ENCODE results near the gene ITGA1. TPM values are rescaled to one million over a fixed set of nuclear protein-coding genes. Genes with fewer than 3 reads are reported as not detected.

Gene ITGA1
- total RNA-seq, 1 donor from 2014 or later = 3.0 TPM

DNA sequence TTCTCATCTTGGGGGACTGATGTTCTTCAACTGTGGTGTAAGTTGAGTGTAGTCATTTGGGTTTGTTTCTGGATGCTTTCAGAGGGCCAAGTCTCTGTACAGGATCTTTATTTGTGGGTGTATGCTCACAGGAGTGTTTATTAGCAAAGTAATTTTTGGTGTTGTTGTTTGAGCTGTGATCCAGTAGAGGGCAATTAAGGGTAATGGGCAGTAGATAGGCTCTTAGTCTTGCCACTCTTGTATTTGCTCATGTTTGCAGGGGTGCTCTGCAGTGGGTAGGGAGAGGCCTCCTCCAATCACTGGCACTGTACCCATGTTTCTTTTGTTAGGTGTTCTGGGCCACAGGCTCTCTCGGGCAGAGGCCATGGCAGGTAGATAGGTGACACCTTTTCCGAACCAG lies 155.6 kb downstream of the ITGA1 start:
- no peaks in the 10 kb centered on the region for H3K9me3 Mint-ChIP-seq
- no peaks in the 10 kb centered on the region for H3K4me1 Mint-ChIP-seq
- TF ChIP-seq, protein P1, sequence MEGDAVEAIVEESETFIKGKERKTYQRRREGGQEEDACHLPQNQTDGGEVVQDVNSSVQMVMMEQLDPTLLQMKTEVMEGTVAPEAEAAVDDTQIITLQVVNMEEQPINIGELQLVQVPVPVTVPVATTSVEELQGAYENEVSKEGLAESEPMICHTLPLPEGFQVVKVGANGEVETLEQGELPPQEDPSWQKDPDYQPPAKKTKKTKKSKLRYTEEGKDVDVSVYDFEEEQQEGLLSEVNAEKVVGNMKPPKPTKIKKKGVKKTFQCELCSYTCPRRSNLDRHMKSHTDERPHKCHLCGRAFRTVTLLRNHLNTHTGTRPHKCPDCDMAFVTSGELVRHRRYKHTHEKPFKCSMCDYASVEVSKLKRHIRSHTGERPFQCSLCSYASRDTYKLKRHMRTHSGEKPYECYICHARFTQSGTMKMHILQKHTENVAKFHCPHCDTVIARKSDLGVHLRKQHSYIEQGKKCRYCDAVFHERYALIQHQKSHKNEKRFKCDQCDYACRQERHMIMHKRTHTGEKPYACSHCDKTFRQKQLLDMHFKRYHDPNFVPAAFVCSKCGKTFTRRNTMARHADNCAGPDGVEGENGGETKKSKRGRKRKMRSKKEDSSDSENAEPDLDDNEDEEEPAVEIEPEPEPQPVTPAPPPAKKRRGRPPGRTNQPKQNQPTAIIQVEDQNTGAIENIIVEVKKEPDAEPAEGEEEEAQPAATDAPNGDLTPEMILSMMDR (conservative IDR thresholded peaks at IDR 0.05) = no peak
- no peaks in the 10 kb centered on the region for H3K36me3 Mint-ChIP-seq (ENCODE audit: low read depth)
- DNase-seq (ENCODE audit: low read depth, low spot score) = no peak
- no peak overlapping the region for H3K4me3 Mint-ChIP-seq
- H3K27ac Mint-ChIP-seq (ENCODE audit: unreplicated experiment) = no peak overlapping the region
- no peaks in the 10 kb centered on the region for H3K27me3 Mint-ChIP-seq (ENCODE audit: low read depth)

DNA sequence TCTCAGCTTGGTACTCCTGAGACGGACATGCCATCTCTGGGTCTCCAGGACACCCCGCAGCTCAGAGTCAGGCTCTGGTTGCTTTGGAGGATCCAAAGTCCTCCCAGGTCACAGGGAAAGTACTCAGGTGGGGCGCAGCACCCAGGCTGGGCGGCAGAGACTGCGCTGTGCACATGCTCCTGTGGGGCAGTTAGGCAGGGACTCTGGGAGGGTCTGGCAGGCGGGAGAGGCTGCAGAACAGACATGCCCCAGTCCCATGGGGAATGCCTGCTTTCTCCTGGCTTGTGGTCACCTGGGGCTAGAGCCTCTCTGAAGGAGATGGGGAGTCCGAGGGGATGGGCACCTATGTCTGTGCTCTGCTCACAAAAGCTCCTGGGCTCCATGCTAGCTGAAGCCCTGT lies 156.1 kb downstream of the ITGA1 start:
- Mint-ChIP-seq H3K27ac (ENCODE audit: unreplicated experiment) (no peak overlapping the region), H3K4me3 (no peak overlapping the region), H3K4me1 (no peaks in the 10 kb centered on the region), H3K36me3 (ENCODE audit: low read depth) (no peaks in the 10 kb centered on the region), H3K27me3 (ENCODE audit: low read depth) (no peaks in the 10 kb centered on the region), H3K9me3 (no peaks in the 10 kb centered on the region)
- no peak for DNase-seq (ENCODE audit: low read depth, low spot score)
- TF ChIP-seq, protein P1 (conservative IDR thresholded peaks at IDR 0.05) = no peak

DNA sequence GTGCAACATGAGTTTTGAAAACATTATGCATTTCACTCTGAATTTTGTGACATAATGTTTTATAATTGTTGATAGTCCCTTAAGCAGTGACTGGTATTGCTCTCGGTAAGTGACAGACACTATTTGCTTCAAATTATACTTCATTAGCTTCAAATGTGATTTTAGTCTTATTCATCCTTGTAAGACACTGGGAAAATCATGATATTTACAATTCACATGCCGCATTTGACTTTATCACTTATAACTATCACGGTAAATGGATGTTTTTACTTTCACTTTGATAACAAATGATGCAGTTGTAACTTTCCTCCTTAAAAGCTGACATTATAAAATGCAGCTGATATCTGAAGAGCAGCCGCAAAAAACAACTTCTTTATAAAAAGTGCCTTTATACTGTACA lies 157.3 kb downstream of the ITGA1 start:
- no peaks in the 10 kb centered on the region for H3K36me3 Mint-ChIP-seq (ENCODE audit: low read depth)
- H3K27me3 Mint-ChIP-seq (ENCODE audit: low read depth) = no peaks in the 10 kb centered on the region
- H3K27ac Mint-ChIP-seq (ENCODE audit: unreplicated experiment) = no peak overlapping the region
- no peak overlapping the region for H3K4me3 Mint-ChIP-seq
- H3K9me3 Mint-ChIP-seq = no peaks in the 10 kb centered on the region
- DNase-seq (ENCODE audit: low read depth, low spot score) = no peak
- TF ChIP-seq, protein P1 (conservative IDR thresholded peaks at IDR 0.05) = no peak
- H3K4me1 Mint-ChIP-seq = no peaks in the 10 kb centered on the region

DNA sequence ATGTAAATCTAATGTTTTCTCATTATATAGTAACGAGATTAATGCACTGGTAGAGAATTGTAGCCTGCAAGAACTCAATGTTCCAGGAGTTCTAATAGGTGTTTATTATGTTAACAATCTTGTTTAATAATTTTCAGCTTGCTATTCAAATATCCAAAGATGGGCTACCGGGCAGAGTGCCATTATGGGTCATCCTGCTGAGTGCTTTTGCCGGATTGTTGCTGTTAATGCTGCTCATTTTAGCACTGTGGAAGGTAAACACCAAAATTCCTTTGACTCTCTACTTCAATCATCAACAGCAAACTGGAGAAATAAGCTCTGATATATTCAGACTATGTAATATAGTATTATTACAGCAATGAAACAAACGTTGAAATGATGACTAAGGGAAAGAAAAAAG lies 159.5 kb downstream of the ITGA1 start:
- H3K4me1 Mint-ChIP-seq = no peaks in the 10 kb centered on the region
- no peaks in the 10 kb centered on the region for H3K36me3 Mint-ChIP-seq (ENCODE audit: low read depth)

DNA sequence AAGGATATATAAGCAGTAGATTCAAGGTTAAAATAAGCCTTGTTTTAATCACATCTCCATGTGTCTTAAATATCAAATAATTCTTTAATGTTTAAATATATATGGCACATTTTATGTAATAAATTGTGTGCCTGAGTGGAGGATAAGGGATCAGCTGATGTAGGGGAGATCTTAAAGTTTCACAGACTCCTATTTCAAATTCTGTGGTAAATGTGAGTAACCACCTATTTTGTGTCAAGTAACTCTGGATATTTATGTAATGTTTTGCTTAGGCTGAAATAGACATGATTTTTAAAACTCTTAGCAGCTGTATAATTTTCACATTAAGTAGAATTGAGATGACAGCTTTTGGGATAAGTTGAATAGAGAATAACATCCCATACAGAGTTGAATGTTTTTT lies 160.1 kb downstream of the ITGA1 start:
- no peaks in the 10 kb centered on the region for H3K27me3 Mint-ChIP-seq (ENCODE audit: low read depth)
- H3K9me3 Mint-ChIP-seq = no peaks in the 10 kb centered on the region

More for the DNA sequence above, 159.5 kb downstream of the ITGA1 start:
- DNase-seq (ENCODE audit: low read depth, low spot score) = no peak
- no peaks in the 10 kb centered on the region for H3K9me3 Mint-ChIP-seq
- no peaks in the 10 kb centered on the region for H3K27me3 Mint-ChIP-seq (ENCODE audit: low read depth)
- TF ChIP-seq, protein P1 (conservative IDR thresholded peaks at IDR 0.05) = no peak
- H3K27ac Mint-ChIP-seq (ENCODE audit: unreplicated experiment) = no peak overlapping the region
- H3K4me3 Mint-ChIP-seq = no peak overlapping the region

More for the DNA sequence above, 160.1 kb downstream of the ITGA1 start:
- Mint-ChIP-seq H3K36me3 (ENCODE audit: low read depth) (no peaks in the 10 kb centered on the region), H3K27ac (ENCODE audit: unreplicated experiment) (no peak overlapping the region), H3K4me3 (no peak overlapping the region), H3K4me1 (no peaks in the 10 kb centered on the region)
- DNase-seq (ENCODE audit: low read depth, low spot score) = no peak
- TF ChIP-seq, protein P1 (conservative IDR thresholded peaks at IDR 0.05) = no peak

Measured in neural crest cell (in vitro differentiated cells).